ENCODE measurements around the gene RUNX3.
"Not testable (repeated sequence)": the region's sequence is repeated elsewhere in the genome, so short reads cannot be mapped to it uniquely, and the experiment has no call there.

RUNX3 gene

GRCh38 chr1:24899581-24900485, 30.2 kb downstream of the RUNX3 start:
- DNase-seq, result no peak

- no peak for DNase-seq
Observed at GRCh38 chr1:24898909-24899439, 31.1 kb downstream of the RUNX3 start.

- DNase-seq, result no peak
Observed at GRCh38 chr1:24898152-24898908, 31.7 kb downstream of the RUNX3 start.

GRCh38 chr1:24897263-24898151, 32.6 kb downstream of the RUNX3 start:
- DNase-seq, result no peak

- DNase-seq, result no peak
Observed at GRCh38 chr1:24896596-24897262, 33.3 kb downstream of the RUNX3 start.

- DNase-seq, result no peak
Observed at GRCh38 chr1:24896176-24896575, 33.9 kb downstream of the RUNX3 start.

GRCh38 chr1:24895511-24895910, 34.6 kb downstream of the RUNX3 start:
- no peak for DNase-seq

GRCh38 chr1:24894002-24894401, 36.1 kb downstream of the RUNX3 start:
- no peak for DNase-seq

- no peak for DNase-seq
Observed at GRCh38 chr1:24893431-24893830, 36.6 kb downstream of the RUNX3 start.

- no peak for DNase-seq
Observed at GRCh38 chr1:24892188-24893153, 37.6 kb downstream of the RUNX3 start.

GRCh38 chr1:24891367-24891766, 38.7 kb downstream of the RUNX3 start:
- DNase-seq, result not testable (repeated sequence)

- DNase-seq, result no peak
Observed at GRCh38 chr1:24890887-24891286, 39.2 kb downstream of the RUNX3 start.

GRCh38 chr1:24888971-24889676, 41.0 kb downstream of the RUNX3 start:
- no peak for DNase-seq

- DNase-seq, result no peak
Observed at GRCh38 chr1:24888061-24888970, 41.8 kb downstream of the RUNX3 start.

GRCh38 chr1:24886241-24886640, 43.8 kb downstream of the RUNX3 start:
- DNase-seq, result no peak

GRCh38 chr1:24884751-24885150, 45.3 kb downstream of the RUNX3 start:
- DNase-seq, result no peak

- DNase-seq, result no peak
Observed at GRCh38 chr1:24881034-24881433, 49.0 kb downstream of the RUNX3 start.

- DNase-seq, result no peak
Observed at GRCh38 chr1:24878775-24879742, 51.0 kb downstream of the RUNX3 start.

Measured in DMS79 (cell line).